D721Med (cell line): Measurements from ENCODE around the gene ADGRB3.

Source experiments
- DNase-seq: peaks from one replicate; pipeline ENCODE4 v3.0.0; 2011; ENCODE audit warnings: low spot score; ENCODE audit not compliant: insufficient read length
- FAIRE-seq: peaks from 2 replicates; lab custom pipeline; 2011; peaks lifted over from hg19 to GRCh38; lab: Jason Lieb, UNC
- CTCF ChIP-seq: IDR thresholded peaks from 2 replicates; pipeline ENCODE4 v1.5.1; 2012; ENCODE audit warnings: mild to moderate bottlenecking, control low read depth; ENCODE audit not compliant: insufficient read depth; ENCODE audit errors: missing control alignments

ADGRB3 gene

GRCh38 chr6:68710916-68711315, 75.8 kb downstream of the ADGRB3 start:
- FAIRE-seq (no peak), DNase-seq (no peak)
- no peak for TF ChIP-seq CTCF

- no peak for FAIRE-seq
- no peak for TF ChIP-seq CTCF
- DNase-seq, result no peak
Observed at GRCh38 chr6:68711386-68712000, 76.4 kb downstream of the ADGRB3 start.

GRCh38 chr6:68716620-68717019, 81.5 kb downstream of the ADGRB3 start:
- FAIRE-seq, result no peak
- no peak for TF ChIP-seq CTCF
- DNase-seq, result no peak

- FAIRE-seq, result no peak
- no peak for TF ChIP-seq CTCF
- DNase-seq, result no peak
Observed at GRCh38 chr6:68718385-68719073, 83.4 kb downstream of the ADGRB3 start.

GRCh38 chr6:68719761-68720160, 84.7 kb downstream of the ADGRB3 start:
- FAIRE-seq (no peak), DNase-seq (no peak)
- TF ChIP-seq CTCF, result no peak

- no peak for DNase-seq
- no peak for TF ChIP-seq CTCF
- no peak for FAIRE-seq
Observed at GRCh38 chr6:68722891-68723527, 87.9 kb downstream of the ADGRB3 start.

- no peak for TF ChIP-seq CTCF
- DNase-seq, result no peak
- FAIRE-seq, result no peak
Observed at GRCh38 chr6:68724060-68724459, 89.0 kb downstream of the ADGRB3 start.
